A673 (cell line): Measurements from ENCODE around the gene EMID1. TPM values are rescaled to one million over a fixed set of nuclear protein-coding genes. Genes with fewer than 3 reads are reported as not detected.
A peak's percentile ranks its signal among the peaks of the same experiment; 100 is the strongest.

Experiments
- BruUV-seq: library from RNA; stranded (reverse); fragments of 400-500 nt; replicated peaks from 2 replicates; lab custom pipeline; 2021; lab: Mats Ljungman, UMichigan
- CTCF ChIA-PET: fragments of 300-600 bp; sonication (Branson Sonifier 250); formaldehyde crosslinking; loops from one replicate; lab custom pipeline; 2022; ENCODE audit warnings: antibody characterized with exemption; lab: Charles Lee
- POLR2A ChIA-PET: fragments of 300-600 bp; sonication (Branson Sonifier 250); formaldehyde crosslinking; loops from one replicate; lab custom pipeline; 2022; ENCODE audit warnings: antibody characterized with exemption; ENCODE audit not compliant: low non-redundant PET; lab: Charles Lee
- DNase-seq: peaks from one replicate; pipeline ENCODE4 v3.0.0-alpha.2; 2015; ENCODE audit warnings: low spot score
- H3K27ac ChIP-seq: fragments of 200-600 bp; sonication (generic); 2 replicates; pipeline ENCODE4 v1.5.1; 2016; ENCODE audit warnings: mixed run types, low read depth, mild to moderate bottlenecking, mixed read lengths, antibody characterized with exemption, low read length; ENCODE audit not compliant: poor library complexity, severe bottlenecking
- H3K27me3 ChIP-seq: fragments of 200-600 bp; sonication (generic); replicated peaks from 2 replicates; pipeline ENCODE4 v1.6.1; 2017; ENCODE audit warnings: mixed run types, low read depth, mild to moderate bottlenecking, mixed read lengths, antibody characterized with exemption, low read length; ENCODE audit not compliant: insufficient read depth, poor library complexity
- H3K36me3 ChIP-seq: fragments of 200-600 bp; sonication (generic); 2 replicates; pipeline ENCODE4 v1.6.1; 2016; ENCODE audit warnings: mixed run types, mild to moderate bottlenecking, mixed read lengths, antibody characterized with exemption, low read length; ENCODE audit not compliant: insufficient read depth, poor library complexity, severe bottlenecking
- H3K4me1 ChIP-seq: fragments of 200-600 bp; sonication (generic); 2 replicates; pipeline ENCODE4 v1.6.1; 2017; ENCODE audit warnings: mixed run types, mild to moderate bottlenecking, mixed read lengths, antibody characterized with exemption, low read length; ENCODE audit not compliant: insufficient read depth, poor library complexity, severe bottlenecking
- H3K4me3 ChIP-seq: fragments of 200-600 bp; sonication (generic); 2 replicates; pipeline ENCODE4 v1.5.1; 2016; ENCODE audit warnings: low read depth, mixed run types, mild to moderate bottlenecking, mixed read lengths, low read length; ENCODE audit not compliant: poor library complexity, severe bottlenecking
- H3K9me3 ChIP-seq: fragments of 200-600 bp; sonication (generic); 2 replicates; pipeline ENCODE4 v1.6.1; 2016; ENCODE audit warnings: mixed run types, low read depth, mild to moderate bottlenecking, mixed read lengths, antibody characterized with exemption, low read length; ENCODE audit not compliant: poor library complexity, severe bottlenecking
- CTCF ChIP-seq: fragments of 300-800, 200-600 bp; sonication (generic); conservative IDR thresholded peaks from 2 replicates; pipeline ENCODE4 v1.5.1; 2017; ENCODE audit warnings: low read depth, mild to moderate bottlenecking, antibody characterized with exemption, low read length, moderate library complexity, mixed read lengths
- EZH2 ChIP-seq: fragments of 200-600 bp; sonication (generic); IDR thresholded peaks from 2 replicates; pipeline ENCODE4 v1.6.1; 2017; ENCODE audit warnings: borderline replicate concordance, low read depth, mild to moderate bottlenecking, mixed read lengths, antibody characterized with exemption, low read length; ENCODE audit not compliant: poor library complexity, severe bottlenecking
- intact Hi-C: fragments of 100-400 bp; cut with micrococcal nuclease; formaldehyde crosslinking; loops from one replicate; pipeline ENCODE4 v1.10.0; 2022; ENCODE audit not compliant: unreplicated experiment
- total RNA-seq: library from RNA; stranded (reverse); gene quantifications from 2 replicates; pipeline ENCODE4 v1.2.3, GENCODE V29; 2021

Gene EMID1
- total RNA-seq, 1 experiment from 2014 or later = not detected

DNA sequence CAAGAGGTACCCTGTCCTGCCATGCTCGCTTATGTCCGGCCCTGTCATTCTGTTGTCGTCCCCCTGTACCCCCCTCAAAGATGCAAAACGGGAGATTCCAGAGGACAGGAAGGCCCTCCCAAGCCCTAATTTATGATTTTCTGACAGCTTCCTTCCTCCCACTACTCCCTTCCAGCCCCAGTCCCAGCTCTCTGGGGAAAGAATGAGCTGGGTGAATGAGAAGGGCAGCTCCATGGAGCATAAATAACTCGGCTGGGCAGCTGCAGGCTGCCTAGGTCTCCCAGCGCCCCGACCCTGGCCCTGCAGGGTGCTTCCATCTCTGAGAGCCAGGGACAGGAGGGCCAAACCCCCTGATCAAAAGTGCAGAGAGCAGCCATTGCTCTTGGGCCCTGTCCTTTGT lies 3.9 kb upstream of the EMID1 start:
- H3K36me3 ChIP-seq = no peaks in the 10 kb centered on the region
- TF ChIP-seq CTCF (no peak), EZH2 (no peak)
- peaks cover 19% of the 10 kb centered on the region for H3K4me1 ChIP-seq
- DNase-seq = no peak
- ChIA-PET POLR2A (no interaction called here), CTCF (no interaction called here)
- no peak overlapping the region for H3K27ac ChIP-seq
- no peak overlapping the region for H3K4me3 ChIP-seq
- BruUV-seq = no TSS peak
- H3K27me3 ChIP-seq = no peaks in the 10 kb centered on the region
- intact Hi-C loops = loop anchor here (5.0 kb wide), 1 partner anchor 46 kb away; no protein-coding TSS in a partner anchor
- H3K9me3 ChIP-seq = no peaks in the 10 kb centered on the region

DNA sequence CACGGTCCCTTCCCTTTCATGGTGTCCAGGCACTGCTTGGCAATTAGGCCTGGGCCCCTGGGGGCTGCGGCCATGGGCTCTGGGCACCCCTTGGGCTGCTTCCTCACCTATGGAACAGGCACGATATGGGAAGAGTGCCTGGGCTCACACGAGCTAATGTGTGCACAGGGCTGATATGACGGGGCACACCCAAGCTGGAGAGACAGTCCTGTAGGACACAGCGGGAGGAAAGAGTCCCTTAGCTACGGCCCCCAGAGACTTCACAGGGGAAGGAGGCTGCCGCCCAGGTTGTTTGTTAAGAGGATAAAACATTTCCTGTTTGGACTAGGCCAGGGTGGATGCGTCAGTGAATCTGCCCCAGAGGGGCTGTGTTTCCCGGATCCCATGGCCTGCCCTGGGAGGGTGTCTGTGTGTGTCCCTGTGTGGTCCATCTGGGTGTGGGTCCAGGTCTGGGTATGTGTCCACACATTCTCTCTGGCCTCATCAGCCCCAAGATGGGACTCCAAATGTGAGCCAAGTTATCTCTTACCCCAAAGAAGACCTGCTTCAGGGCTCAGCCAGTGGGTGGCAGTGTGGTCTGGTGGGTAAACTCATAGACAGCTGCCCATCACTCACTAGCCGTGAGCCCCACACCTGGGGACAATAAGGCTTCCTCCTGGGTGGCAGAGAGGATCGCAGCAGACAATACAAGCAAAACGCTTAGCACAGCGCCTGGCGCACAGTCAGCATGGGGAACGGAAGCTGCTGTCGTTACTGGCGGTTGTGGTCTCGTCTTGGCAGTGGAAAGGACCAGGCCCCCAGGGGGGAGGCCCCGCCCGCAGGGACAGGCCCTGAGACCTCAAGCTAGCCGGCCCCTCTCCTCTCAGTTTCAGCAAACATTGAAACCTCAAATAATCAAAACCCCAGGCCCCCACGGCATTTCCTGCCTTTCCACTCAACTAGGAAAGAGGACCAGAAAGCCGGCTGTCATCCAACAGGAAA lies 3.2 kb upstream of the EMID1 start:
- Histone ChIP-seq H3K4me3 (no peak overlapping the region), H3K27ac (no peak overlapping the region), H3K27me3 (no peaks in the 10 kb centered on the region), H3K9me3 (no peaks in the 10 kb centered on the region), H3K4me1 (peaks cover 19% of the 10 kb centered on the region), H3K36me3 (no peaks in the 10 kb centered on the region)
- TF ChIP-seq CTCF (peak; percentile 58), EZH2 (no peak)
- peak; percentile 61 for DNase-seq
- intact Hi-C loops = loop anchor here (5.0 kb wide), 1 partner anchor 45 kb away; no protein-coding TSS in a partner anchor
- CTCF ChIA-PET = no interaction called here
- POLR2A ChIA-PET = no interaction called here
- no TSS peak for BruUV-seq

GRCh38 chr22:29203488-29204454 lies 1.9 kb upstream of the EMID1 start:
- Histone ChIP-seq H3K4me3 (no peak overlapping the region), H3K4me1 (peaks cover 19% of the 10 kb centered on the region), H3K27me3 (no peaks in the 10 kb centered on the region), H3K36me3 (no peaks in the 10 kb centered on the region), H3K9me3 (no peaks in the 10 kb centered on the region), H3K27ac (no peak overlapping the region)
- no peak for TF ChIP-seq CTCF
- CTCF ChIA-PET = no interaction called here
- BruUV-seq = no TSS peak
- peak; percentile 34 for DNase-seq
- POLR2A ChIA-PET = interaction anchor here (0.5 kb wide), 1 partner anchor 228 kb away, joined by 4 read pairs; no protein-coding TSS in a partner anchor
- intact Hi-C loops = loop anchor here (5.0 kb wide), 1 partner anchor 44 kb away; no protein-coding TSS in a partner anchor
